ENCODE data around the gene ARHGEF12. TPM values are rescaled to one million over a fixed set of nuclear protein-coding genes. Genes with fewer than 3 reads are reported as not detected.

Gene ARHGEF12
- total RNA-seq, 1 donor from 2014 or later, result 81.7 TPM

DNA sequence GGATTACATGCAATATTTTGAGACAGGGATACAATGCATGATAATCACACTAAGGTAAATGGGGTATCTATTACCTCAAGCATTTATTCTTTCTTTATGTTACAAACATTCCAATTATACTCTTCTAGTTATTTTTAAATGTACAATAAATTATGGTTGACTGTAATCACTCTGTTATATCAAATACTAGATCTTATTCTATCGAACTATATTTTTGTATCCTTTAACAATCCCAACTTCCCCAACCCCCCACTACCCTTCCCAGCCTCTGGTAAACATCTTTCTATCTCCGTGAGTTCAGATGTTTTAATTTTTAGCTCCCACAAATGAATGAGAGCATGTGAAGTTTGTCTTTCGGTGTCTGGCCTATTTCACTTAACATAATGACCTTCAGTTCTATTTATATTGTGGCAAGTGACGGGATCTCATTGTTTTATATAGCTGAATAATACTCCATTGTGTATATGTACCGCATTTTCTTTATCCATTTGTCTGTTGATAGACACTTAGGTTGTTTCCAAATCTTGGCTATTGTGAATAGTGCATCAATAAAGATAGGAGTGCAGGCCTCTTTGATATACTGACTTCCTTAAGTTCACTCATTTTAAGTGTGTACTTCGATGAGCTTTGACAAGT, 40.5 kb downstream of the ARHGEF12 start:
- DNase-seq, result no peak
- ATAC-seq (ENCODE audit: poor library complexity), result peak; percentile 40
- intact Hi-C loops (cut with DNase I), result no loop called here

DNA sequence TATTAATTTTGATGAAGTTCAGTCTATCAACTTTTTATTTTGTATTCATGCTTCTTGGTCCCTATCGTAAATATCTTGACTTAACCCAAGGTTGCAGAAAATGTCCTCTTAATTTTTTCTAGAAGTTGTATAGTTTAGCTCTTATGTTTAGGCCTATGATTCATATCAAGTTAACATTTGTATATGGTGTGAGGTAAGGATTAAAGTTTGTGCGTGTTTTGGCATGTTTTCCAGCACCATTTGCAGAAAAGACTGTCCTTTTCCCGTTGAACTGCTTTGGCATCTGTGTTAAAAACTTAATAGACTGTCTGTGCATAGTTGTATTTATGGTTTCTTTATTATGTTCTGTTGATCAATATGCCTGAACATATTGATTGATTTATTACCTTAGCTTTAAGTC, 42.3 kb downstream of the ARHGEF12 start:
- ATAC-seq (ENCODE audit: poor library complexity) (no peak), DNase-seq (no peak)
- intact Hi-C loops (cut with DNase I), result no loop called here

DNA sequence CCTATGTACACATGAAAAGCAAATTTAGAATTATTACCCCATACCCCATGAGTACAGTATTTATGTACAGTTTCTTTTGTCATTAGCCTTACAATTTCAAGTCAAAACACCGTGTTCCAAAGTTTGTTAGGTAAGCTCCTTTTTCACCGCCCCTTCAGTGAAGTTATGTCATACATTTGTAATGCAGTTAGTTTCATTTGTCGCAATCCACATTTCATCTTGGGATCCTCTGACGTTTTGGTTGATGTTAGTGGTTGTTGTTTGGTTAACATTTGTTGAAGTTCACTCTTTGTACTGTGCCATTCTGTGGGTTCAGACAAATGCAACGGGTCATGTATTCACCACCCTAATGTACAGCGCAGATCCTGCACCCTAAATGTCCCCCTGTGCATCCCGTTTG, 45.2 kb downstream of the ARHGEF12 start:
- no peak for ATAC-seq (ENCODE audit: poor library complexity)
- no peak for DNase-seq
- intact Hi-C loops (cut with DNase I), result no loop called here

DNA sequence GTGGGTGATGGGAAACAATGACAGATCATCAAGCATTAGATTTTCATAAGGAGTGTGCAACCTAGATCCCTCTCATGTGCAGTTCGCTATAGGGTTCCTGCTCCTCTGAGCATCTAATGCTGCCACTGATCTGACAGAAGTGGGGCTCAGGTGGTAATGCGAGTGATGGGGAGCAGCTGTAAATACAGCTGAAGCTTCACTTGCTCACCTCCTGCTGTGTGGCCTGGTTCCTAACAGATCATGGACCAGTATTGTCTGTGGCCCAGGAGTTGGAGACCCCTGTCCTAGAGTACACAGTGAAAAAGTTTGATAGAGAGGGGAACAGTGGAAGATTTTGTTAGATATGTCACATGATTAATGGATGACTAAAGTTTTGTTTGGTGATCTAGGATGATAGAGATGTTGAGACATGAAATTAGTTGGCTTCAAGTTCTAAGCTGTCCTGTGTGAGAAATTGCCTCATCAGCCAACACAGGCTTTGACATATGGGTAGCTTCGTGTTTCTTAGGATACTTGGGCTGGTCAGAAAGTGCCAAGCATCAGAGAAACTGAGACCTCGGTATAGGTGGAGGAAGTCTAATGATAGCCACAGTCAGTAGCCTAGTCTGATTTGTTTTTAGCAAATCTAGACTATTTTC, 47.4 kb downstream of the ARHGEF12 start:
- intact Hi-C loops (cut with DNase I), result no loop called here

DNA sequence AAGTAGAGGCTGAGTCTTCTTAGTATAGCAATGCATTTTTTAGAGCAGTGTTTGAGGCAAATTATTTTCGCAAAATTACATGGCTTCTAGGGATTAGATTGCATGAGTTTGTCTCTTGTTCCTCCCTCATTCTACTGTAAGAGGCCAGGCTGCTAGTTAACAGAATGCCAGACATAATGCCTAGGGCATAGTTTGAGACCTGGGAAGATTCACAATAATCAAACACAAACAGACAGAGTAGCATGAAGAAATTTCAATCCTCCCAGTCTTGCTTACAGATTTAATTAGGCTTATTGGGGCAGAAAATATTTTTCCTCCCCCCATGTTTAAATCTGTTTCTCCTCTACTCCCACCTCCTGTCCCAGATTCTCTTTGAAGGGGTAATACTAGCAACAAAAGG, 48.3 kb downstream of the ARHGEF12 start:
- DNase-seq, result no peak
- no peak for ATAC-seq (ENCODE audit: poor library complexity)
- intact Hi-C loops (cut with DNase I), result no loop called here

More for the DNA sequence above, 47.4 kb downstream of the ARHGEF12 start:
- DNase-seq (no peak), ATAC-seq (ENCODE audit: poor library complexity) (no peak)

DNA sequence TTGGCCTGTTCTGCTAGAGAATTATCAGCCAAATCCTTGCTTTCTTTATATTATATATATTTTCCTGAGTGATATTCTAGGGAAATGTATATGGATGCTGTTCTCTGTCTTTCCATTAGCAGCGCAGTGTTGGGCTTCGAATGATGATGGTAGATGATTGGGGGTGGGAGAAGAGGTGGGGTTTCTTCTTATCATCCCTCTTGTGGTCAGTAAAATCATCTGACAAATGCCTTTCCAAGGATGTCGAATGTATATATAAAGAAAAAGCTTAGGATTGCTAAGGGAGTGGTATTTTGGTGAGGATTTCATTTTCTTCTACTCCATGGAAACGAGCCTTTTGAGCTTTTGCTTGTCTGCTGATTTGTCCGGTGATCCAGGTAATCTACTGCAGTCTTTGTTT, 48.9 kb downstream of the ARHGEF12 start:
- no peak for DNase-seq
- no peak for ATAC-seq (ENCODE audit: poor library complexity)
- intact Hi-C loops (cut with DNase I), result no loop called here

DNA sequence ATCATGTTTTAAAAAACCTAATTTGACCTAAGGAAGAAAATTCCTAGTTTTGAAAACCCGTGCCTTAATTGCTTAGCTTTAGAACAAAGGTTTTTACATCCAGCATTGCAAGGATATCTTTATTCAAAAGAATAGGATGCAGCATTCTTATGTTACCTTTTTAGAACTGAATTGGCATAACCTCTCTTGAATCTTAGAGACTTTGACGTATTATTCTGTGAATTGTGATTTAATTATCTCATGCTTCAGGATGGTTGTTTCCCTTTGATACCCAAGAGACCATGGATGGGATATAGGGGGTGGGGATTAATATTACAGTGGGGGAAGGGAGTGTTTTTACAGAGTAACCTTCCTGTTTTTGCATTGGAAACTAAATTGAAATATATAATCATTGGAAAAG, 49.4 kb downstream of the ARHGEF12 start:
- DNase-seq (no peak), ATAC-seq (ENCODE audit: poor library complexity) (no peak)
- intact Hi-C loops (cut with DNase I), result no loop called here

DNA sequence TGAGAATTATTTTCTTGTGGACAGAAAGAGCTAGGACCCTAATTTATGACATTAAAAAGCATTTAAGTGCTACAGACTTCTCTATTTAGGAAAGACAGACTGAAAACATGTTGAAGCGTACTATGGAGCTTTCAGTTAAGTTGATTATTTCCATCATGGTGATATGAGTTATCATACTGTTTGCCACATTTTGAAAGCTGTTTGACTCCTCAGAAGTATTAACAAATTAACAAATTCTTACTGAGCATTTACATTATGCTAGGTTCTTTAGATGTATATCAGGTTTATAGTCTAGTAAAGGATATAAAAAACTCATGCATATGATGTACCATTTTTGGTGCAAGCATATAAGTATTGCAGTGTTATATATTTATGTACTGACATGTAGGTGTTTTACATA, 50.1 kb downstream of the ARHGEF12 start:
- intact Hi-C loops (cut with DNase I), result no loop called here

DNA sequence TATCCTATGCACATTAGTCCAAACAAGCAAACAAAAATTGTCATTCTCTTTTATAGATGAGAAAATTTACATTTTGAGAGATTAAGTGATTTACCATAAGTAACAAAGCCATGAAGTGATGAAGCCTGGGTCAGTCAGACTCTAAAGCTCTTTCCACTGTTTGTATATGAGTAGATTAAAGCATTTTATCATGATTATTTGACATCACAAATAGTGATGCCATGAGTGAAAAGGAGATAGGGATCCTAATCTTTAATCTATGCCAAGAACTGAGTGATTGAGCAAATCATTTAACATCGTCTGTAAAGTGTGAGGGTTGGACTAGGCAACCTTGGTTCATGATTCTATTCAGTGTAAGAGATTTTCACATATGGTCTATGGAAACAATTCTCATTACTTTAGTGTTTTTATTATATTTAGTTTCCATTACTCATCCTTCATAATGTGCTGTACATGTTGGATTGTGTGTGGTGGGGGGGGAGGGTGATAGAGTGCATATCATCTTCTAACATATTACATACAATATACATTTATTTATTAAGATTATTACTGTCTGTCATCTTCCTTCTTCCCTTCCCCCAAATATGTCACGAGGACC, 50.7 kb downstream of the ARHGEF12 start:
- ATAC-seq (ENCODE audit: poor library complexity) (no peak), DNase-seq (no peak)
- intact Hi-C loops (cut with DNase I), result no loop called here

More for the DNA sequence above, 50.1 kb downstream of the ARHGEF12 start:
- DNase-seq (no peak), ATAC-seq (ENCODE audit: poor library complexity) (no peak)

DNA sequence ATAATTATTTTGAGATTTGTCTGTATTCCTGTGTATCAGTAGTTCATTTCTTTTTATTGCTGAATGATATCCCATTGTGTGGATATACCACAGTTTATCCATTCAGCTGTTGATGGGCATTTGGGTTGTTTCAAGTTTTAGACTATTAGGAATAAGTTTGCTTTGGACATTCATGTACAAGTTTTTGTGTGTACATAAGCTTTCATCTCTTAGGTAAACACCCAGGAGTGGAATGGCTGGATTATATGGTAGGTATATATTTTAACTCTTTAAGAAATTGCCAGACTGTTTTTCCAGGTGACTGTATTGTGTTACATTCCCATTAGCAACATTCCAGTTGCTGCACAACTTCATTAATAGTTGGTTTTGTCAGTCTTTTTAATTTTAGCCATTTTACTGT, 52.0 kb downstream of the ARHGEF12 start:
- ATAC-seq (ENCODE audit: poor library complexity) (no peak), DNase-seq (no peak)
- intact Hi-C loops (cut with DNase I), result no loop called here

DNA sequence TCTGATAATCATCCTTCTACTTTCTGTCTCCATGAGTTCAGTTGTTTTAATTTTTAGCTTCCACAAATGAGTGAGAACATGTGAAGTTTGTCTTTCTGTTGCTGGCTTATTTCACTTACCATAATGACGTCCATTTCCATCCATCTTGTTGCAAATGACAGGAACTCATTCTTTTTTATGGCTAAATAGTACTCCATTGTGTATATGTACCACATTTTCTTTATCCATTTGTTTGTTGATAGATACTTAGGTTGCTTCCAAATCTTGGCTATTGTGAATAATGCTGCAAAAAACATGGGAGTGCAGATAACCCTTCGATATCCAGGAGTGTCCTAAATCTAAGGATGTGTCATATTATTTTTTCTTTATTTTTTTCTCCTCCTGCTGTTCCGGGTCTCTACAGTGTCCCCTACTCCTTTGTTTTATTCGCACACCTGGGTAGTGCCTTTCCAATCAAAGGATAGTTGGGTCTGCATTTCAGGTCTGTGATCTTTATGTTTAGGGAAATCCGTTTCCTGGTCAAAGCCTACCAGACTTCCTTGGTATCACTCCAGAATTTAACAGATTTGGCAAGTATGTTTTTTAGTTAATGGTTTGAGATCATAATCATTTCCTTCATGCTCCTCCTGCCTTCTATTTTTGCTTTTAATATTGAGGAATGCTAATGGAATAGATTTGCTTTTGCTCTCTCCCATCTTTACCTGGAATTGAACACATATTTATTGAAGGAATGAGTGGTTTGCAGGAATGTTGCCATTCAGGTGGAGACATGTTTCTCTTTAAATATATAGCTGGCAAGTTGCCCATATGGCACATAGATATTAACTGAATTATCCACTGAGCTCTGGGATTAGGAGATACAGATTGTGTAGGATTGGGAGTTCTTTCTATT, 53.7 kb downstream of the ARHGEF12 start:
- ATAC-seq (ENCODE audit: poor library complexity) (no peak), DNase-seq (no peak)
- intact Hi-C loops (cut with DNase I), result no loop called here

DNA sequence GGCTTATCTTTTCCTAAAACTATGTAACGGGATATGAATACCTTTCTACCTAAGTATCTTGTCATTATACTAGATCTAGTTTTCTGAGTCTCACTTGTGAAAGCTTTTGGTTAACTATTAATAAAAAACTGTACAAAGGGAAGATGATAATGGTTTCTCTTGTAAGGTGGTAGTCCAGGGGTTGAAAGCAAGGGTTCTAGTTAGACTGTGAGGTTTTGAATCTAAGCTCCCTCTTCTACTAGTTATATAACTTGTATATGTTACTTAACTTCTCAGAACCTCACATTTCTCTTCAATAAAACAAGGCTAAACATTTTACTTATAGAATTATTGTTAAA, 54.3 kb downstream of the ARHGEF12 start:
- DNase-seq (no peak), ATAC-seq (ENCODE audit: poor library complexity) (no peak)
- intact Hi-C loops (cut with DNase I), result no loop called here

DNA sequence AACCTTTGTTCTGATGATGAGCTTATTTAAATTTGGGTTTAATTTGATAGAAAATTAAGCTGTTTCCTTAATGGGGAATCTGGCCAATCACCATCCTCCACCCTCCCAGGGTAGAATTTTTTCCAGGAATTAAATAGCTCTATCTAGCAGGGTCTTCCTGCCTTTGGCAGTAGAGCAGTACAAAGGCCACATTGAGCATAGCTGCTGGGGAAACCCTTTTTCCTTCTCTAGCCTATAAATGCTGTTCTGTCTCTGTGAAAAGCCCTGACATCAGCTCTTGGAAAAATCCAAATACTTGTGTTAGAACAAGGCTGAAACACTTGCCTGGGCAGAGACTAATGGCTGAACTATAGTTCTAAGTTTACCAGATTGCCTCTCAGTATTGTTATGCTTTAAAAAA, 55.1 kb downstream of the ARHGEF12 start:
- no peak for DNase-seq
- intact Hi-C loops (cut with DNase I), result no loop called here
- peak; percentile 47 for ATAC-seq (ENCODE audit: poor library complexity)

DNA sequence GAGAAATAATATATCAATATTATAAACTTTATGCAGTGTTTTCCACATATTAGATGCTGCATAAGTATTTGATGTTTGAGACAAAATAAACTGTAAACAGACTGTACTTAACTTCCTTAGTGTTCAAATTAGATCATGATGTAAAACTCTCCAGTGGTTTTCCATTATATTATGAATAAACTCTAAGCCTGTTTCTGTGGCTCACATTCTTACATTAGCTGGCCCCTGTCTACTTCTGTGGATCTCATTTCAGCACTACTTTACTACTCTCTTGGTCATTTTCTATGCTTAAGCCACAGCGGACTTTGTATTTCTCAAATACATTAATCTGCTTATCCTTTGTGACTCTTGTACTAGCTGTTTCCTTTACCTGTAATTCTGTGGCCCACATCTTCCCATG, 55.6 kb downstream of the ARHGEF12 start:
- intact Hi-C loops (cut with DNase I), result no loop called here
- ATAC-seq (ENCODE audit: poor library complexity) (peak; percentile 24), DNase-seq (no peak)

DNA sequence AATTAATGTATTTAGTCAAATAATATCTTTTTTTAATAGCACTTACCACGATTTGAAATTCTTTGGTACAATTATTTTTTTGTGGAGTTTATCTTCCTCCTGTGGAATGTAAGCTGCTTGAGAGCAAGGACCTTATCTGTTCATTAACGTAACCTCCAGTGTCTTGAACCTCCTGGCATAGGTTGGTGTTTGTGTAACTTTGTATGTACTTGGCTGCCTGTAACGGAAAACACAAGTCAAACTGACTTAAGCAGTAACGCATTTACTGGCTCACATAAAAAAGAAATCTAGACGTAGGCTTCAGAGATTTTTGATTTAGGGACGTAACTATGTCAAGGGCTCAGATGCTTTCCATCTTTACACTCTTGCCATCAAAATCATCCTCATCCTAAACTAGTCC, 56.1 kb downstream of the ARHGEF12 start:
- DNase-seq (no peak), ATAC-seq (ENCODE audit: poor library complexity) (peak; percentile 35)
- intact Hi-C loops (cut with DNase I), result no loop called here

DNA sequence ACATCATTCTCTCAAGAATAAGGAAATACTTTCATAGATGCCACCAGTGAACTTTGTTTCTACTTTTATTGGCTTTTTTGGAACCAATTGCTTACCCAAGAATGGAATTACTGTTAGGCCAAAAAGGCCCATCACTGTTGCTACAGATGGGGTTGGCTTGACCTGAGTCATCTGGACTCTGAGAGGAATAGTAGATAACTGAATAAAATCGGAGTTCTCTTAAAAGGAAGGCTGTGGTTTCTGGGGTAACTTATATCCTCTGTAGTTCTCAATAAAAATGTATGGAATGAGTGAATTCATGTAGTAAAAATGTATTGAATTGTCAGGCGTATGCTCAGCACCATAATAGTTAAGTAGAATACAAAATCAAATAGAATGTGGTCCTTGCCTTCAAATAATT, 56.6 kb downstream of the ARHGEF12 start:
- DNase-seq (no peak), ATAC-seq (ENCODE audit: poor library complexity) (no peak)
- intact Hi-C loops (cut with DNase I), result no loop called here

DNA sequence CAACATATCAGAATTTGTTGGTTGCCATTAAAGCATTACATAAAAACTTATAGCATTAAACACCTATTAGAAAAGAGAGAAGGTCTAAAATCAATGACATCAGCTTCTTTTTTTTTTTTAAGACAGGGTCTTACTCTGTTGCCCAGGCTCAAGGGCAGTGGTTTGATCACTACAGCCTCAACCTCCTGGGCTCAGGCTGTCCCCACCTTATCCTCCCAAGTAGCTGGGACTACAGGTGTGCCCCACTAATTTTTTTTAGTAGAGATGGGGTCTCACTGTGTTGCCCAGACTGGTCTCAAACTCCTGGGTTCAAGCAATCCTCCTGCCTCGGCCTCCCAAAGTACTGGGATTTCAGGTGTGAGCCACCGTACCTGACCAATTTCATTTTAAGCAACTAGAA, 57.9 kb downstream of the ARHGEF12 start:
- ATAC-seq (ENCODE audit: poor library complexity), result no peak
- intact Hi-C loops (cut with DNase I), result no loop called here
- no peak for DNase-seq

DNA sequence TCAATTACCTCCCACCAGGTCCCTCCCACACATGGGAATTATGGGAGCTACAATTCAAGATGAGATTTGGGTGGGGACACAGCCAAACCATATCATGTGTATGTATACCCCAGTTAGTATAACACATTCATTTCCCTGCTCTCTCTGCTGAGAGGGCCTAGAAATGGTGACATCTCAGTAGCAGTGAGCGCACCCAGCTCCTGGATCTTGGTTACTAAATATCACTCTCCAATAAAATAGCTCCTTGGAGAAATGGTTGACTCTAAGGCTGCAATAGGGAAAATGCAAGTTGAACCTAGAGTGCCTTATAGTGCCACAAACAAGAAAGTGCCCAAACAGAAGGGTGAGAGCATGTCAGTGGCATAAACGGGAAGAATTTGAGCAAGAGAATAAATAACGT, 59.6 kb downstream of the ARHGEF12 start:
- ATAC-seq (ENCODE audit: poor library complexity) (no peak), DNase-seq (no peak)
- intact Hi-C loops (cut with DNase I), result no loop called here

DNA sequence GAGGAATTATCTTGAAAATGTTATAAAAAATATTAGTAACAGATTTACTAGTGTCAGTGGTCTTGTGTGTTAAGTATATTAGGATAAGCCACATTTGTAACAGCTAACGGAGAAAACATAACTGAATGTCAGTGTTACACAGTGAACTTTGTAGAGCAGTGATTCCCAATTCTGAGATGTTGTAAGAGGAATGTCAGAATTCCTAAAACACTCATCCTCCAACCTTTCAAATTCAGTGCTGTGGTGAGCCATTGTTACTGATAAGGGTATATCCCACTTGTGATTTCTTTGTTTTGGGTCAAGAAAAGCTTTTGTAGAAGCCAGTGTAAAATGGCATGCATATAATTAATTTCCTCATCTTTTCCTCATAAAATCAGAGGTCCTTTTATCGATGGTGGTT, 61.9 kb downstream of the ARHGEF12 start:
- ATAC-seq (ENCODE audit: poor library complexity) (no peak), DNase-seq (no peak)
- intact Hi-C loops (cut with DNase I), result no loop called here

DNA sequence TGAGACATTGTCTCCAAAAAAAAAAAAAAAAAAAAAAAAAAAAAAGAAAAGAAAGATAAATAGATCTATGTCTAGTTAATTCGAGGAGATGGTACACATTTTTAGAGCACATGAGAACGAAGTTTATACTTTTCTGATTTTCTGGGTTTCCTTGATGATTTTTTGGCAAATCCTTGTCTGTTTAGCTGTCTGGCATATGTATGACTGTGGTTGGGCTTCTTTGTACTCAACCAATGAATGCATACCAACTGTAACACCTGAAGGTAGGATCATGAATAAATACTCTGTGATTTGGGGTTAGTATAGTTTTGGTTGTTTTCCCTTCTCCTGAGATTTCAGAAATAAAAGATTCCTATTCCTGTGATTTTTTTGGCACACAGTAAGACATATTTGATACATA, 63.1 kb downstream of the ARHGEF12 start:
- no peak for ATAC-seq (ENCODE audit: poor library complexity)
- DNase-seq, result no peak
- intact Hi-C loops (cut with DNase I), result no loop called here

Data from Right ventricle myocardium superior (tissue), 1 donor.